Stimulated activated CD4-positive, alpha-beta T cell treated with anti-CD3 and anti-CD28 coated beads, Interleukin-2, amount 100 ng/mL, for 48 hours (primary cell): ENCODE results near the gene MROH9.
"Not testable (repeated sequence)": the region's sequence is repeated elsewhere in the genome, so short reads cannot be mapped to it uniquely, and the experiment has no call there.

Experiments used
- DNase-seq, 2 donors: peaks; one replicate each; pipeline ENCODE4 v3.0.0-alpha.2; 2020

Gene MROH9, protein sequence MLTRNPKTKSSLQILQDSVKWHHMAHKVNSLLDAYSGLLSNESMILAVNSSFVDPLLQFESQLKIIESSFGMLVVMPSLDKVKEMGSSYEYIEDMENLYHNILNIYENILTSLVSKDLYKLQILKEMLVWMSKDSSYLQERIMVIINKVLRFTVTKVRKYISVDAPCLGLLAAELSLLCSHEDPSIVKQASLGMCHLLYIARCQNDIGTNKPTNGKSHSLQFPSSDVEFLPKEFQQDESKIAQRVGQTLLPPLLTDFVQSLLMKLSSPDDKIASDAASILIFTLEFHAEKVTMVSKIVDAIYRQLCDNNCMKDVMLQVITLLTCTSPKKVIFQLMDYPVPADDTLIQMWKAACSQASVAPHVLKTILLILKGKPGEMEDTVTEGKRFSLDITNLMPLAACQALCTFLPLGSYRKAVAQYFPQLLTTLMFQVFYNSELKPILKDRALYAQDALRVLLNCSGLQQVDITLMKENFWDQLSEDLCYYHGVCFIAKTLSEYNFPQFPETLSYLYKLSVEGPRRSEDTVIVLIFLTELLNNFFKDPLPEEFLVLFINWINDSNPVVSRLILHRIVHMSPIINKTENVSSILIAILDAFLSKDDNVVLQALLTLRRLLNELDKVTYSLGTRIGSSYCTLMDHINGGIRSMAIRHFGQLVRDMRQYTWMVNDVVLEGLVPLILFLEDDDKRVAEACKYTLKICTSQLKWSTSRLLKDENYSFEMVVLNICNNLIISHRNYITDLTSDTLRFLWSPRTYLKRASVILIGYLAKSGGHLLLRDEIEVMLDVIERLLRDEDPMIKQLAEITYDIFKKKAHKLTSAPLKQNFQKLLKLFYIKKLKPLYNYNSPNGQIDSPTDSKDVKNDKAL

DNA sequence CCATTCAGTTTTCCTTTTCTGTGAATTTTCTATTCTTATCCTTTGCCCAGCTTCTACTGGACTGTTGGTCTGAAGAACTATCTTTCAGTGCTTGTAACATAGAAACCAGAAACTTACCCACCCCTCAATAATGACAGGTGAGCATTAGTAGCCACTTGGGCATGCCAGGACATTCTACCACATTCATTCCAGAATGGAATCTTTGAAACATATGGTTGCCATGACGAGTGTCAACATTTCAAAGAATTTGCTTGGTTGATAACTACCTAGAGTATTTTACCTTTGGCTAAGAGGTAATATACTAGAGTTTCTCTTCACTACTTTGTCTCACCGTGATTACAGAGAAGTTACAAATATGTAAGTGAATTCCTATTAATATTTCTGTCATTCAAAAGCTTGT, at the start of gene MROH9:
Gene MROH9, plus strand, starts transcription at position 304 of the 400 bp plus-strand sequence. CDS start 10,023 bp downstream, outside the sequence.
- no peak for DNase-seq

DNA sequence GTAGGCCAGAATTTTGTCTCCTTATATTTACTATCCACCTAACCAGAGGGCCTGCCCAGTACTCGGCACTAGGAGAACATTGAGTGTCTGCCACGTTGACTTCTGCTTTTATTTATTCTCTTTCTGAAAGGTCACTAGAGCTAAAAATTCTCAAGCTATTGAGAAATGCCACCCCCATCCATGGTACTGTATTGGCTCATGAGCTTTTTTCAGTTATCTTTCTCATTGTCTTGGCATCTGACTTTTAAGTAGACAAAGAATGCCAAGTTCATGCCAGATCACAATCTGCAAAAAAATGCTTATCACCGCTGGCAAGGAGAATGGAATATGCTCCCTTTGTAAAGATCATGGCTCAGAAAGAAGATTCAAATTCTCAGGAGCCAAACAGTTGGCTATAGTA, 49.8 kb upstream of the MROH9 start:
- no peak for DNase-seq

DNA sequence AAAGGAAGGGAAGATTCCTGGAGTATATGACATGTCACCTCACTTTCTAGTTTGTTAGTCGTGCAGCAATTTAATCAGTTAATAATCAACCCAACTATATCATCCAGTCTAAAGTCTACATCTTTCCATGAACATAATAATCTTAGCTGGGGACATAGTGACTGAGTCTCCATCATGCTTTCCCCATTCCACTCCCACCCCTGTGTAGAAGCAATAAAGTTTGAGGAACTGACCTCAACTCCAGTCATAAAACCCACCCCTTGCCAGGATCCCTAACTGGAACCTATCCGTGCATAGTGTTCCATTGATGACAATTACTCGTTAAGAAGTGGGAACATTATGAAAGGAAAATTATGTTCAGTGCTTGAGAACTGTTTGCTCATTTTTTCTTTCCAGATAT, 48.9 kb upstream of the MROH9 start:
- DNase-seq, result no peak

DNA sequence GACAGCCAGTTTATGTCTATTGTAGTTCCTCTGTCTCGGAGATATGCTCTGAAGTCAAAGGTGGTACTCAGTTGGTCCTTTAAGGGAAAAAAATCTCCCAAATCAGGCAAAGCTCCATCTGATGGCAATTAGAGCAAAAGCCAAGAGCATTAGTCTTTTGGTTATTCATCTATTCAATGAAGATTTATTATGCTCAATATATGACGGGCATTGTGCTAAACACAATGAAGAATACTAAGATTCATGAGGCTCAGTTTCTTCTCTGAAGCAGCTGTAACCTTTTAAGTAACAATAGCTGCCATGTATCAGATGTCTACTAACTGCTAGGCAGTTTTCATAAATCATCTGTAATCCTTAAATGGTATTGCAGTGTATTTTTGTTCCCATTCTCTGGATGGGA, 47.6 kb upstream of the MROH9 start:
- no peak for DNase-seq

DNA sequence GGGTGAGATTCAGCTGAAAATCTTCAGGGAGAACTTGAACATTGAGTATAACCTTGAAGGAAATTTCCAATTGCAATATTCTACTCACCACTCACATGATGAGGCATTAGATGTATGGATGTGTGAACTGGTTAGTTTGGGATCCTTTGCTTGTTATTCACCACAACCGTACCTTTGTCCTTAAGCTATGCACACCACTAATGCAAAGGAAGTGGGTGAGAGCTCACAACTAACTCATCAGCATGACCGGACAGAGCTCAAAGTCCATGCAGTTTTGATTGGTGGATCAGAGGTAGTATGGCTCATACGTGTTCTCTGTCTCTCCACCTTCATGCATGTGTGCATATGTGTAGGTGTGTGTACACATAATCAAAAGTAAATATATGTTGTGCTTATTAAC, 43.5 kb upstream of the MROH9 start:
- DNase-seq, result no peak

DNA sequence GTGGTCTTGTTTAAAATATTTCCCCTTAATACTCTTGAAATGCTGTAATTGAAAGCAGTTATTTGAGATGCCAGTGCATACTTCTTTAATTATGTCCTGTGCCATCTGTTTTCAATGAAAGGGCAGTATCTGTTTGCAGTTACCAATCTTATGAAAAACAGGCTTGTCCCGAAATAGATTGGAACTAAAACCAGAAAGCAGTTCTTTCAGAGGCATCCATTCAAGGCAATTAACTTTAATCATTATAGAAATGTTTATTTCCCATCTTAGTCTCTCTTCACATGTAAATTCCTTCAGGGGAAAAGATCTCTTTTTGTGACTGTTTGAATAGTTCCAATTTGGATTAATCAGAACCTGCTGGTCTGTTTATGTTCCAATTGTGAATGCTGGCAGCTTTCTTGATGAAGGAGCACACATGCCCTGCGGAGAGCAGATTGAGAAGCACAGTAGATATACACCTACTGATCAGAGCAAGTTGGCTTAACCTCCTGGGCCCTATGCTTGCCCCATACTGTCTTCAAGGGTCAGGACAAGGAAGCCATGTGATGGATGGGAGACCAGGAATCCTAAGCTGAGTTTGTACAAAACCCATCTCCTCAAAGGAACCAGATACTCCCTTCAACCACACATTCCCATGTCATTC, 41.6 kb upstream of the MROH9 start:
- DNase-seq, result no peak

DNA sequence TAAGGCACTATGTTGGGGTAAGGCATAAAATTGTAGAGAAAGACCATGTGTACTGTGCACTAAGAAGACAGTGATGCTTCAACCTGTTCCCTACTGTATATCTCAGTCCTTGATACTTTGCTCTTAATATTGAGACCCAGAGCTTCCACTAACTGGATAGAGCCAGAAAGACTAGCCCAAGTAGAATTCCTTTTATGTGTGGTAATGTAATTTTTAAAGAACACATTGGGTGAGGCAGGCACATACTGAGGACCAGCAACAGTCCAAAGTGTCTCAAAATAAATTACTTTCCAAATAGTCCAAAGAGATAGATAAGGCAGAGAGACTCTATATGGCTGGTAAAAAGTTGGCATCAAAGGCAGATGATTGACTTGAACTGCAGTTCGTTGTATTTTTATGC, 31.4 kb upstream of the MROH9 start:
- DNase-seq, result no peak

DNA sequence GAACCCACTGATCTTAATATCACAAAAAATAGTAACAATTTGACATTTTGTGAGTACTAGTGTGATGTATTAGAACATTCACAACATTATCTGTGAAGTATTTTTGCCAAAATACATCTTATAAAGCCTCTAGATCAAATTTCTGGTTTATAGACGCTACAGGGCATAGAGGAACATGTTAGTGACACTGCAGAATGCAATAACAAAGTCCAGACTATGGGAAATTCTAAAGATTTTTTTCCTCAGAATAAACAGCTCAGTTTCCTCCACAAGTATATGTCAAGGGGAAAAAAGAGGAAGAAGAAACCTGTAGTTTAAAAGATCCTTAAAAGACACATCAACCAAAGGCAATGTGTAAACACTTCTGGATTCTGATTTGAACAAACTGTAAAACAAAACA, 26.4 kb upstream of the MROH9 start:
- no peak for DNase-seq

DNA sequence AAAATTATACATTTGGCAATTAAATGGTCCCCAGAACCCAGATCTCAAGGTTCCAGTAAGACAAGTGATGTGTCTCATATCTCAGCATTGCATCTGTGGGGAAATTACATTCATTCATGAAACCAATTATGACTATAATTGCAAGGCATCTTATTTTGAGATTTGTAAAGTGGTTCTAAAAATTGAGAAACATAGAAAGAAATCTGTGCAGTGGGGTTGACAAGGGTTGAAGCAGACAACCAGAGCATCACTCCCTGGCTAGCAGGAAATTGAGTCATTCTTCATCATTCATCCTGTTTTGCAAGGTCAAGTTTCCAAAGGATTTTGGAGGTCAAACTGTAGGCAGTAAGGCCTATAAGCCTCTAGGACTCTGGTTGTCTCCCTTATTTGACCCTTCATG, 25.1 kb upstream of the MROH9 start:
- no peak for DNase-seq

DNA sequence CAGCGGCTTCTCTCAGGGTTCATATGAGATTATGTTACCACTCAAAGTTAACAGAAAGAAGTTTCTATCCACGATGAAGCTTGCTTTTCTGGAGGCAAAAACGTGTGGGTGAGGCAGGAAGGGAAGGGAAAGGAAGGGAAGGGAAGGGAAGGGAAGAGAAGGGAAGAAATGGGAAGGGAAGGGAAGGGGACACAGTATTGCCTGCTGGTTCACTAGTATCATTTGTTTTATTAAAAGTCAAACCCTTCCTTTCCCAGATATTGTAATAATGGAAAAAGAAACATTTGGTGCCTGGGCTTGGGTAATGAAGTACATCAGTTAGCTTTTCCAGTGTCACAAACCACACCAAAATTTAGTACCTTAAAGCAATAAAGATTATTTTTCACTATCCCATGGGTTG, 18.0 kb upstream of the MROH9 start:
- no peak for DNase-seq

DNA sequence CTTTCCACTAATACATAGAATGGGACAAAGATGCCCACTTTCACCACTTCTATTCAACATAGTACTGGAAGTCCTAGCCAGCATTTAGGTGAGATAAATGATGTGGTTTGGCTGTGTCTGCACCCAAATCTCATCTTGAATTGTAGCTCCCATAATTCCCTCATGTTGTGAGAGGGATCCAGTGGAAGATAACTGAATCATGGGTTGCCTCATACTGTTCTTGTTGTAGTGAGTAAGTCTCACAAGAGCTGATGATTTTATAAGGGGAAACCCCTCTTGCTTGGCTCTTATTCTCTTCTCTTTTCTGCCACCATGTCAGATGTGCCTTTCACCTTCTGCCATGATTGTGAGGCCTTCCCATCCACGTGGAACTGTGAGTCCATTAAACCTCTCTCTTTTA, 10.7 kb upstream of the MROH9 start:
- not testable (repeated sequence) for DNase-seq

DNA sequence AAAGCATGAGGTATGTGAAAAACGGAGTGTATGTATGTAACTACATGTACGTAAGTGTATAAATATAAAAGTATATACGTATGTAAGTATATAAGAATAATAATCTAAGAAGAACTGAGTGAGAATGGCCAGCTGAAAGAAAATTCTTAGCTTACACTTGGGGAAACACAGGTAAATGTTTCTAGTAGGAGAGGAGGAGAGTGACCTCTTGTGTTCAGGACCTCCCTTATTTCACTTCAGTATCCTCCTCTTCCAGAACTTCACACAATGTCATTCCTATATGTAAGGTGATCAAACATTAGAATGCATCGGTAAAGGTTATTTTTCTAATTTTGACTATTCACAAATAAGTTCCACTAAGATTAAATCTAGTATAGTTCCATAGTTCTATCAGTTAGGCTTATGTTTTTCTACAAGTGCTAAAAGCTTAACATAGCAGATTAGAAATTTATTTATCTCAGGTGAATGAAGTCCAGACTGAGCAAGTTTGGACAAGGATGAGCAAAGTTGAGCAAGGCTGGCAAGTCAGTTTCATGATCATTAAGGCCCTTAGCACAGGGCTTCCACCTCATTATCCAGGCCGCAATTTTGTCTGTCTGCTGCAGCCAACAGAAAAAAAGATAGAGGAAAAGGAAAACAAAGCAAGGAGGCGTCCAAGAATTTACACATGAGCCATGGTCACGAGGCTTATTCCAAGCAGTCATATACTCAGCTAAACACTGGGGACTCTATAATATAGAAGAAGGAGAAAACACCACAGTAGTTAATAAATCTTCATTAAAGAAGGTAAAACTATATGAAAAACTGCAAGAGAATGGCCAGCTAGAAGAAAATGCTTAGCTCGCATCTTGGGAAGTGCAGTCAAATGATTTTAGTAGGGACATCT, 7.1 kb upstream of the MROH9 start:
- no peak for DNase-seq

DNA sequence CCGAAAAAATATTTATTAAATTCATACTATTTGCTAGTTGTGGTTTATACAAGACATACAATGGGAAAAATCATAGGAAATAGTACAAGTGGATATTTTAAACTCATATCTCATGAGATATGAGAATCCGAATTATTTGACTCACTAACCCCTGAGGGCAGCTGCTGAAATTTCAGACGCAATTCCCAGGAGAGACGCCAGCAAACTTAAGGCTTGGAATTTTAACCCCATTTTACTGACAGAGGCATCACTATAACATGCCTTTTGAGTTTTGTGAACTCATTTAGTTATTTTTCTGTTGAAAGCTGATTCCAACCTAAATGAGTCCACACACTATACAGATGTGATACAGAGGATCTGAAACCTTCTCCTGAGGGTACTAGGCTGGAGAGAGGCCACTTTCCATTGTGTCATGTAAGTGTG, 5.9 kb upstream of the MROH9 start:
- no peak for DNase-seq

DNA sequence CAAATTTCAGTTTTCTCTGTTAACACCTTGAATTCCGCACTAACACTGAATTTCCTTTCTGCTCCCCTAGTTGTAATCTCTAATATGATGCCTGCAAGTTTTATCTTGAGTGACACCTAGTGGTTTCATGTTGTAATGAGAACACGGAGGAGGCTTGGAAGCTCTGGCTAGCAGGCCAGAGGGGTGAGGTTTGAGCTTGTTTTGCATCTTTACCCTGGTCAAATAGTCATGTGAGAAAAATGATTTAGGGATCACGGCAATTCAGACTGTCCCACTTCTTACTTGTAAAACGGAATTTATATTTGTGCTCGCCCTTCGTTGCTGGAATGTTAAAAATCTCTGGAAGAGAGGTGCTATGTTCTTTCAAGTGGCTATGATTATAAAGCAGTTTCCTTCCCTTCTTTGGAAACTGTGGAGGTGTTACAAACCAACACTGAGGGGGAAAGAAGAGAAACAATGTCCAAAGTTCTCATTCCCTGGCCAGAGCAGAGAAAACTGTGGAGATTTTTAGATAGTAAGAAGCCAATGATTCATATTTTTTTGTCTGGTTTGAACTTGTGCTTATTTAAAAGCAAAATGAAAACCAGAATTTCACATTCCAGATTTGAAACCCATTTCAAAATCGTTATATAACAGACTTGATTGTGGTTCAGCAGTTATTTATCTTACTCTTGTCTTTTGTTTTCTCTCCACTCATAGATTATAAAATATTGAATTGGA, 5.3 kb upstream of the MROH9 start:
- peak in 1 of 2 donors; percentile 2 for DNase-seq

DNA sequence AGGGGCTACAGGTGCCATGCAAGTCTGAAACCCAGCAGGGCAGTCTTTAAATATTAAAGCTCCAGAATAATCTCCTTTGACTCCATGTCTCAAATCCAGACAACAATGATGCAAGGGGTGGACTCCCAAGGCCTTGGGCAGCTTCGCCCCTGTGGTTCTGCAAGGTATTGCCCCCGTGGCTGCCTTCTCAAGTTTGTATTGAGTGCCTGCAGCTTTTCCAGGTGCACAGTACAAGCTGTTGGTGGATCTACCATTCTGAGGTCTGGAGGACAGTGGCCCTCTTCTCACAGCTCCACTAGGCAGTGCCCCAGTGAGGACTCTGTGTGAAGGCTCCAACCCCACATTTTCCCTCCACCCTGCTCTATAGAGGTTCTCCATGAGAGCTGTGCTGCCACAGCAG, 3.7 kb upstream of the MROH9 start:
- DNase-seq, result no peak

DNA sequence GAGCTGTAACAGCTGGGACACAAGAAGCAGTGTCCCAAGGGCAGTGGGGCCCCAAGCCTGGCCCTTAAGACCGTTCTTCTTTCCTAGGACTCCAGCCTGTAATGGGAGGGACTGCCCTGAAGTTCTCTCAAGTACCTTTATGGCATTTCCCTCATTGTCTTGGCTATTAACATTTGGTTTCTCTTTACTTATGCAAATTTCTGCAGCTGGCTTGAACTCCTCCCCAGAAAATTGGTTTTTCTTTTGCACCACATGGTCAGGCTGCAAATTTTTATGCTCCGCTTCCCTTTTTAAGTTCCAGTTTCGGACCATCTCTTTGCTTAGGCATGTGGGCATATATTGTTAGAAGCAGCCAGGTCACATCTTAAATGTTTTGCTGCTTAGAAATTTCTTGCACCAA, 3.1 kb upstream of the MROH9 start:
- no peak for DNase-seq

DNA sequence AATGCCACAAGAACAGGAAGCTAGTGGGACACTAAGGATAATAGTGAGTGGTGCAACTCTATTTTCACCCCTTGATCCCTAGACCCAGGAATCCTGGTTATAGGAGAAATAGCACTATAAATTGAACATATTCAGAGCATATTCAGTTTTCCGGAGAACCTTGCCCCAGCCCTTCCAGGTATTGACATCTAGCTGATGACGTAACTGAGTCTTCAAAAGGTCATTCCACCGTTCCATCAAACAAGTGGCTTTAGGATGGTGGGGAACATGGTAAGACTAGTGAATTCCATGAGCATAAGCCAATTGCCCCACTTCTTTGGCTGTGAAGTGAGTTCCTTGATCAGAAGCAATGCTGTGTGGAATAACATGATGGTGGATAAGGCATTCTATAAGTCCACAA, 2.9 kb downstream of the MROH9 start:
- no peak for DNase-seq

DNA sequence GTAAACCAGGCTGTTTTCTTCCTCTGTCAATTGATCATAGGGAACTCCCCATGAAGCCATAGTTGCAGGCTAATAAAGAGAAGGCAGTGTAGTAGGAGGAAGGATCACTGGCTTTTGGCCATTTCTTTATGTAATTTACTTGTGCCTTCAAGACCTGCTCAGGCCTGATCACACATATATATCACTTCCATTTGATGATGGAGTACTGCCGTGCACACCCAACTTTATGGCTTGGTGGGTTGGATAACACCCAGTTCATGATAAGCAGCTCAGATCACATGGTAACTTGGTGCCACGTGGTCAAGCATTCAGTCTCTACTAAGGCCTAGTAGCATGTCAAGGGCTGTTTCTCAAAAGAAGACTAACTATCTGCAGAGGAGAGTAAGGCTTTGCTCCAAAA, 4.1 kb downstream of the MROH9 start:
- DNase-seq, result no peak

DNA sequence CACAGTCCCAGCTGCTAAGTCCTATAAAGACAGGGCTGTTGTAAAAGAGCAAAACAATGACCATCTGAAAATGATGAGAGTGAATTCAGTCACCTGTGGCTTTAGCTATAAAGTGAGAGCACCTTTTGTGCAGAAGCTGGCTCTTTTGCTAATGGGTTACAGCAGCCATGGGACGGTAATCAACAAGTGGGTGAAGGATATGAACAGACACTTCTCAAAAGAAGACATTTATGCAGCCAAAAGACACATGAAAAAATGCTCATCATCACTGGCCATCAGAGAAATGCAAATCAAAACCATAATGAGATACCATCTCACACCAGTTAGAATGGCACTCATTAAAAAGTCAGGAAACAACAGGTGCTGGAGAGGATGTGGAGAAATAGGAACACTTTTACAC, 16.4 kb downstream of the MROH9 start:
- not testable (repeated sequence) for DNase-seq

DNA sequence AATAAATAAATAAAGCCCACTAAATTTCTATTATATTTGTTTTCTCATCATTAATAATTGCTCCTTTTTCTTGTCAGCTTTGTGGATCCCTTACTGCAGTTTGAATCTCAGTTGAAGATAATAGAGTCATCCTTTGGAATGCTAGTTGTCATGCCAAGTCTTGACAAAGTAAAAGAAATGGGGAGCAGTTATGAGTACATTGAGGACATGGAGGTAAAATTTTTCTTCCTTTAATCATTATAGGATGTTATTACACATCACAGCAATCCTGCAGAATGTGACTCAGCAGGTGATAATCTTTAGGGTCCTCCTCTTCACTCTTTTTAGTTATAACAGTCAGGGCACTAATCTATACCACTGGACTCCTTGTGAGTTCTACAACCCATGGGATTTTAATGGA, 24.1 kb downstream of the MROH9 start:
- DNase-seq, result no peak

DNA sequence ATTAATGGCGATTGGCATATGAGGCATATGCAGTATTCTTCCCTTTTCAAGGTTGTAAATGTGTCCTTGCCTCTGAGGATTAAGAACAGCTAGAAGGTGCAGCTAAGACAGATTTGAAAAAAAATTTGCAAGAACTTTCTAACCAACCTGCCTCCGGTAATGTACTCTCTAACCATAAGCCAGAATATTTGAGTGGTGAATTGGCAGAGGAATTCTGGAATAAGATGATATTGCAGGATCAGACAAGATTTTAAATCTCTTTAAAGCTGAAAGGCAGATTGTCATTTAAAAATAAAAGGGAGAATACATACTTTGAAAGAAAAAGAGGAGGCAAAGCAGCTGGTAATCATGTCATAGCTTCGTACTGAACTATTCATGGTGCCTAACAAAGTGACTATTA, 29.2 kb downstream of the MROH9 start:
- no peak for DNase-seq
